ENCODE measurements around the gene CRYAB. TPM values are rescaled to one million over a fixed set of nuclear protein-coding genes. Genes with fewer than 3 reads are reported as not detected.

The CRYAB gene
- total RNA-seq, 1 experiment from 2014 or later, result 1.1 TPM

DNA sequence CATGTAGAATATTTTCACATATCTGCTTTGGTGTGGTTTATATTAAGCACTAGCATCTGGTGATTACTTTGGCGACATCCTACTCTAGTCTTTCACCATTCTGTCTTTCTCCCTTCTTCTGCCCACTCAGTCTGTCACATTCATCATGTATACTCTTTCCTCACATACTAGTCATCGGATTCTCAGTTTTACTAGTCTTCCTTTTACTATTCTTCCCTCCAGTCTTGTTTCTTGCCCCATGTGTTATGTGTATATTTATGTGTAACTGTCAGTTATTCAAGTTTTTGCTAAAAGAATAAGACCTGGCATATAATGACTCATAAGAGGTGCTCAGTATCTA, 21.0 kb upstream of the CRYAB start:
- Histone ChIP-seq H3K27me3 (replicated peaks; ENCODE audit: control insufficient read depth, insufficient read depth, low read length) (no peaks in the 10 kb centered on the region), H3K4me3 (ENCODE audit: low read depth, low read length) (no peak overlapping the region), H3K9me3 (no peaks in the 10 kb centered on the region), H3K4me1 (peaks cover 17% of the 10 kb centered on the region), H3K36me3 (ENCODE audit: control insufficient read depth, insufficient read depth, low read length) (no peaks in the 10 kb centered on the region)
- H3K27ac Mint-ChIP-seq (ENCODE audit: unreplicated experiment), result no peak overlapping the region
- CTCF ChIA-PET, result interaction anchor here (1.4 to 2.0 kb wide), 4 partner anchors 11 to 65 kb away, joined by 4 to 102 read pairs (median 6); partner anchors contain the start of gene ALG9
- H3K4me3 Mint-ChIP-seq (ENCODE audit: unreplicated experiment), result no peak overlapping the region
- no peaks in the 10 kb centered on the region for H3K9me3 Mint-ChIP-seq (ENCODE audit: unreplicated experiment)
- POLR2A ChIA-PET, result no interaction called here
- H3K27me3 Mint-ChIP-seq (ENCODE audit: insufficient read depth, unreplicated experiment), result no peaks in the 10 kb centered on the region
- peaks cover 3% of the 10 kb centered on the region for H3K36me3 Mint-ChIP-seq (ENCODE audit: insufficient read depth, unreplicated experiment)
- intact Hi-C loops (cut with micrococcal nuclease; ENCODE audit: unreplicated experiment), result no loop called here
- DNase-seq, result no peak
- H3K4me1 Mint-ChIP-seq (ENCODE audit: low read depth, unreplicated experiment), result peaks cover 15% of the 10 kb centered on the region
- TF ChIP-seq, protein P1, sequence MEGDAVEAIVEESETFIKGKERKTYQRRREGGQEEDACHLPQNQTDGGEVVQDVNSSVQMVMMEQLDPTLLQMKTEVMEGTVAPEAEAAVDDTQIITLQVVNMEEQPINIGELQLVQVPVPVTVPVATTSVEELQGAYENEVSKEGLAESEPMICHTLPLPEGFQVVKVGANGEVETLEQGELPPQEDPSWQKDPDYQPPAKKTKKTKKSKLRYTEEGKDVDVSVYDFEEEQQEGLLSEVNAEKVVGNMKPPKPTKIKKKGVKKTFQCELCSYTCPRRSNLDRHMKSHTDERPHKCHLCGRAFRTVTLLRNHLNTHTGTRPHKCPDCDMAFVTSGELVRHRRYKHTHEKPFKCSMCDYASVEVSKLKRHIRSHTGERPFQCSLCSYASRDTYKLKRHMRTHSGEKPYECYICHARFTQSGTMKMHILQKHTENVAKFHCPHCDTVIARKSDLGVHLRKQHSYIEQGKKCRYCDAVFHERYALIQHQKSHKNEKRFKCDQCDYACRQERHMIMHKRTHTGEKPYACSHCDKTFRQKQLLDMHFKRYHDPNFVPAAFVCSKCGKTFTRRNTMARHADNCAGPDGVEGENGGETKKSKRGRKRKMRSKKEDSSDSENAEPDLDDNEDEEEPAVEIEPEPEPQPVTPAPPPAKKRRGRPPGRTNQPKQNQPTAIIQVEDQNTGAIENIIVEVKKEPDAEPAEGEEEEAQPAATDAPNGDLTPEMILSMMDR (IDR thresholded peaks at IDR 0.05; ENCODE audit: insufficient read depth in 1 of 2, low read depth in 1 of 2, low read length in 1 of 2, severe bottlenecking in 1 of 2, unreplicated experiment in 1 of 2), result no peak
- BruUV-seq (replicated peaks), result no TSS peak

DNA sequence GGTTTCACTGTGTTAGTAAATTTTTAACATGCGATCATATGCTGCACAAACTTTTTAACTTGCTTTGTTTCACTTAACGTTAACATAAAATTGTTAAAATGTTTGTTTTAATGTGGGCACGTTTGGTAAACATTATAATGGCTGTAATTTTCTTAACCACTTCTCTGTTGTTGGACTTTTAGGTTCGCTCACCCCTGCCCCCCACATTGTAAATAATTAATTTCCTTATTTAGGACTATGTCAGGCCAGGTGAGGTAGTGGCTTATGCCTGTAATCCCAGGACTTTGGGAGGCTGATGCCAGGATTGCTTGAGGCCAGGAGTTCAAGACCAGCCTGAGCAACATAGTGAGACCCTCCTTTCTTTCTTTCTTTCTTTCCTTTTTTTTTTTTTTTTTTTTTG, 18.9 kb upstream of the CRYAB start:
- peaks cover 14% of the 10 kb centered on the region for H3K36me3 Mint-ChIP-seq (ENCODE audit: insufficient read depth, unreplicated experiment)
- ChIA-PET POLR2A (no interaction called here), CTCF (interaction anchor here (2.0 to 2.5 kb wide), 3 partner anchors 12 to 52 kb away, joined by 7 to 14 read pairs (median 10); partner anchors contain the start of gene C11orf52)
- H3K4me3 Mint-ChIP-seq (ENCODE audit: unreplicated experiment), result no peak overlapping the region
- no peaks in the 10 kb centered on the region for H3K9me3 Mint-ChIP-seq (ENCODE audit: unreplicated experiment)
- Histone ChIP-seq H3K4me1 (peaks cover 15% of the 10 kb centered on the region), H3K36me3 (ENCODE audit: control insufficient read depth, insufficient read depth, low read length) (no peaks in the 10 kb centered on the region; the same call in 1 of the 2 replicates), H3K4me3 (ENCODE audit: low read depth, low read length) (no peak overlapping the region), H3K9me3 (no peaks in the 10 kb centered on the region), H3K27me3 (replicated peaks; ENCODE audit: control insufficient read depth, insufficient read depth, low read length) (no peaks in the 10 kb centered on the region)
- TF ChIP-seq, protein P1 (IDR thresholded peaks at IDR 0.05; ENCODE audit: insufficient read depth in 1 of 2, low read depth in 1 of 2, low read length in 1 of 2, severe bottlenecking in 1 of 2, unreplicated experiment in 1 of 2), result no peak
- H3K4me1 Mint-ChIP-seq (ENCODE audit: low read depth, unreplicated experiment), result peaks cover 16% of the 10 kb centered on the region
- no peak for DNase-seq
- H3K27ac Mint-ChIP-seq (ENCODE audit: unreplicated experiment), result no peak overlapping the region
- BruUV-seq (replicated peaks), result no TSS peak
- H3K27me3 Mint-ChIP-seq (ENCODE audit: insufficient read depth, unreplicated experiment), result no peaks in the 10 kb centered on the region
- intact Hi-C loops (cut with micrococcal nuclease; ENCODE audit: unreplicated experiment), result no loop called here

DNA sequence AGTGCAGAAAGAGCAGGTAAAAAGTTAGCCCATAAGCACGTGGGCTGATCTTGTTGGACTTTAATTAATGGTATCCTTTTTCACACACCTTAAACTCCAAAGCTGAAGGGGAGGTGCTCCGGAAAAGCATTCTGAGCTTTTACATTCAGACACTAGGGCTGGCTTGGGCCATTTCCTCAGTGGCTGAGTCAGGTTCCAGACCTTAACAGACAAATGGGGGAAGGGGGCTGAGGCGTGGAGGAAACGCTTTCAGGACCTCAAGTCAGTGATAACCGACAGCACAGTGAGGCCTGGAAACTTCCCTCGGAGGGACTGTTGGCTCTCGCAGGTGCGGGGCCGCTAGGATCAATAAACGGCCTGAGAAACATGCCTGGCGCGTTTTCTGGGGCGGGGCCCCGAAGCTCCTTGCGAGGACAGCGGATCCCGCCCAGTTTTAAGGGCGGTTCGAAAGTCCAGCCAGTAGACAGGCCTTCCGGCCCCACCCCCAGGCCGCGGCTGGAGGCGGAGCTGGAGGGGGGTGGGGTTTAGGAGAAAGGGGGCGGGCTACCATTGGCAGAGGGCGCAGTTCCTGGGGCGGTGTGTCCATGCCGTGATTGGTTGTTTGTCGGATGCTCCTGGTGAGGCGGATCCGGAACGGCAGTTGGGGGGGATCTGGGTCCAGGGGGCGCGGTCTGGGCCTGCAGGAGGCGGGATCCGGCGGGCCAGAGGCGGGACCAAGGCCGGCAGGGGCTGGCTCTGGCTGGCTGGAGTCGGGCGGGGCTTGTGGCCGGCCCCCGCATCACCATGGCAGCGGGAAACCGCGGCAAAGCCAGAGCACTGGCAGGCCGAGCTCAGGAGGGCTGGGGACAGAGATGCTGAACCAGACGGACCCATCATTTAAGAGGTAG, 15.2 kb upstream of the CRYAB start:
- Mint-ChIP-seq H3K36me3 (ENCODE audit: insufficient read depth, unreplicated experiment) (peaks cover 14% of the 10 kb centered on the region), H3K4me1 (ENCODE audit: low read depth, unreplicated experiment) (peaks cover 39% of the 10 kb centered on the region), H3K27ac (ENCODE audit: unreplicated experiment) (peak overlapping the region; percentile 96), H3K27me3 (ENCODE audit: insufficient read depth, unreplicated experiment) (no peaks in the 10 kb centered on the region), H3K4me3 (ENCODE audit: unreplicated experiment) (peak overlapping the region; percentile 78), H3K9me3 (ENCODE audit: unreplicated experiment) (no peaks in the 10 kb centered on the region)
- peak overlapping the region; percentile 30 for H3K4me3 ChIP-seq (ENCODE audit: low read depth, low read length)
- TF ChIP-seq, protein P1 (IDR thresholded peaks at IDR 0.05; ENCODE audit: insufficient read depth in 1 of 2, low read depth in 1 of 2, low read length in 1 of 2, severe bottlenecking in 1 of 2, unreplicated experiment in 1 of 2), result no peak
- BruUV-seq (replicated peaks), result no TSS peak
- ChIA-PET POLR2A (interaction anchor here (0.6 to 1.9 kb wide), 17 partner anchors 8 to 1516 kb away, joined by 3 to 38 read pairs (median 4); partner anchors contain the start of genes ALG9, C11orf52, CRYAB and DIXDC1), CTCF (interaction anchor here (0.6 to 1.9 kb wide), 28 partner anchors 8 to 417 kb away, joined by 3 to 53 read pairs (median 4); partner anchors contain the start of genes ALG9, C11orf52, DIXDC1 and DLAT)
- no peaks in the 10 kb centered on the region; the same call in 1 of the 2 replicates for H3K36me3 ChIP-seq (ENCODE audit: control insufficient read depth, insufficient read depth, low read length)
- intact Hi-C loops (cut with micrococcal nuclease; ENCODE audit: unreplicated experiment), result loop anchor here (1.0 to 5.0 kb wide), 8 partner anchors 8 to 324 kb away; partner anchors contain the start of genes ALG9, C11orf52, CFAP68 and DLAT
- H3K4me1 ChIP-seq, result peaks cover 21% of the 10 kb centered on the region
- H3K27me3 ChIP-seq (replicated peaks; ENCODE audit: control insufficient read depth, insufficient read depth, low read length), result no peaks in the 10 kb centered on the region
- no peaks in the 10 kb centered on the region for H3K9me3 ChIP-seq
- DNase-seq, result peak; percentile 99 to 100
